Testis (tissue), 3 donors: Measurements from ENCODE around the gene VGLL4. TPM values are rescaled to one million over a fixed set of nuclear protein-coding genes. Genes with fewer than 3 reads are reported as not detected.

Source experiments
- DNase-seq: peaks from one replicate; pipeline ENCODE4 v3.0.0-alpha.2; 2019
- H3K27ac ChIP-seq, 2 donors: fragments of 200-600 bp; sonication (generic); one replicate each; pipeline ENCODE4 v1.5.1; 2019
- H3K27me3 ChIP-seq: fragments of 200-600 bp; sonication (generic); one replicate; pipeline ENCODE4 v1.5.1; 2019
- H3K36me3 ChIP-seq: fragments of 200-600 bp; sonication (generic); one replicate; pipeline ENCODE4 v1.5.1; 2017; ENCODE audit warnings: low read depth; ENCODE audit errors: missing control alignments
- H3K4me1 ChIP-seq: fragments of 200-600 bp; sonication (generic); one replicate; pipeline ENCODE4 v1.5.1; 2019
- H3K4me3 ChIP-seq, 2 donors: fragments of 200-600 bp; sonication (generic); one replicate each; pipeline ENCODE4 v1.5.1; 2017 to 2019
- H3K9me3 ChIP-seq: fragments of 200-600 bp; sonication (generic); one replicate; pipeline ENCODE4 v1.5.1; 2017
- CTCF ChIP-seq, 3 experiments: fragments of 450-650 bp in 2 of 3; fragments of 200-600 bp in 1 of 3; sonication (generic) in 1 of 3; IDR thresholded peaks; one replicate each; pipeline ENCODE4 v1.5.1; 2016 to 2019; ENCODE audit warnings: antibody characterized with exemption in 3 of 3, mild to moderate bottlenecking in 2 of 3, moderate library complexity in 1 of 3
- POLR2A ChIP-seq: fragments of 450-650 bp; IDR thresholded peaks from one replicate; pipeline ENCODE4 v1.6.1; 2017; ENCODE audit warnings: antibody characterized with exemption, mild to moderate bottlenecking, moderate library complexity
- WGBS, 2 donors: methylation state at CpG; one replicate each; pipeline ENCODE4 v1.1.5; 2018; 5-methylcytosine and 5-hydroxymethylcytosine counted together
- intact Hi-C: fragments of 100-400 bp; cut with DNase I; formaldehyde crosslinking; loops from one replicate; pipeline ENCODE4 v1.15.1; 2023; ENCODE audit warnings: low total_unique reads
- polyA plus RNA-seq: library from polyadenylated mRNA; stranded (reverse); fragments of 350-450 nt; fragmentation: Illumina TruSeq; extraction: RNeasy Lipid Tissue Mini Kit (QIAGEN cat#74804); gene quantifications from one replicate; pipeline ENCODE4 v1.2.3, GENCODE V29; 2014; ENCODE audit warnings: low read depth, low replicate concordance; ENCODE audit not compliant: insufficient read depth
- total RNA-seq, 2 donors: library from RNA; depleted of rRNA; stranded (reverse); fragments of >200 nt; gene quantifications; one replicate each; pipeline ENCODE4 v1.2.3, GENCODE V29; 2016

The VGLL4 gene
- total and polyA plus RNA-seq, 3 donors from 2014 or later: 72.9 to 209 (median 169) TPM

GRCh38 chr3:11554236-11554610, 89.5 kb downstream of the VGLL4 start:
- TF ChIP-seq CTCF (IDR thresholded peaks at IDR 0.05) (no peak), POLR2A (no peak)
- no peak overlapping the region for H3K4me3 ChIP-seq
- H3K4me1 ChIP-seq: peaks cover 52% of the 10 kb centered on the region
- H3K9me3 ChIP-seq: no peaks in the 10 kb centered on the region
- 68 to 82% methylated on average over 2 to 3 of the region's 3 CpGs for WGBS, 2 donors
- H3K27ac ChIP-seq: peak overlapping the region; percentile 69 to 80
- no peaks in the 10 kb centered on the region for H3K27me3 ChIP-seq
- intact Hi-C loops: no loop called here
- DNase-seq: no peak
- H3K36me3 ChIP-seq: no peaks in the 10 kb centered on the region

GRCh38 chr3:11553436-11554235, 90.1 kb downstream of the VGLL4 start:
- H3K27me3 ChIP-seq: no peaks in the 10 kb centered on the region
- no peaks in the 10 kb centered on the region for H3K36me3 ChIP-seq
- intact Hi-C loops: no loop called here
- DNase-seq: peak; percentile 81
- TF ChIP-seq POLR2A: no peak
- no peak for TF ChIP-seq CTCF (IDR thresholded peaks at IDR 0.05)
- H3K4me1 ChIP-seq: peaks cover 52% of the 10 kb centered on the region
- H3K4me3 ChIP-seq: no peak overlapping the region
- H3K27ac ChIP-seq: peak overlapping the region; percentile 69 to 80
- 43 to 48% methylated on average over 7 to 17 of the region's 17 CpGs for WGBS, 2 donors
- no peaks in the 10 kb centered on the region for H3K9me3 ChIP-seq

GRCh38 chr3:11552289-11553264, 91.1 kb downstream of the VGLL4 start:
- no peaks in the 10 kb centered on the region for H3K9me3 ChIP-seq
- intact Hi-C loops: no loop called here
- TF ChIP-seq POLR2A (no peak), CTCF (IDR thresholded peaks at IDR 0.05) (no peak)
- no peaks in the 10 kb centered on the region for H3K27me3 ChIP-seq
- H3K27ac ChIP-seq: peak overlapping the region; percentile 69 to 80
- H3K4me1 ChIP-seq: peaks cover 52% of the 10 kb centered on the region
- H3K4me3 ChIP-seq: no peak overlapping the region
- DNase-seq: no peak
- 81 to 90% methylated on average over 14 to 16 of the region's 16 CpGs for WGBS, 2 donors
- no peaks in the 10 kb centered on the region for H3K36me3 ChIP-seq

GRCh38 chr3:11551036-11551435, 92.7 kb downstream of the VGLL4 start:
- intact Hi-C loops: no loop called here
- Histone ChIP-seq H3K4me3 (no peak overlapping the region), H3K4me1 (peaks cover 38% of the 10 kb centered on the region), H3K27ac (peak overlapping the region; percentile 63 to 77), H3K36me3 (no peaks in the 10 kb centered on the region), H3K9me3 (no peaks in the 10 kb centered on the region), H3K27me3 (no peaks in the 10 kb centered on the region)
- no peak for TF ChIP-seq CTCF (IDR thresholded peaks at IDR 0.05)
- TF ChIP-seq POLR2A: no peak
- WGBS, 2 donors: 57 to 64% methylated on average over 17 of the region's 17 CpGs
- DNase-seq: peak; percentile 43
